ENCODE measurements around the gene ALDH16A1.

ALDH16A1 gene

DNA sequence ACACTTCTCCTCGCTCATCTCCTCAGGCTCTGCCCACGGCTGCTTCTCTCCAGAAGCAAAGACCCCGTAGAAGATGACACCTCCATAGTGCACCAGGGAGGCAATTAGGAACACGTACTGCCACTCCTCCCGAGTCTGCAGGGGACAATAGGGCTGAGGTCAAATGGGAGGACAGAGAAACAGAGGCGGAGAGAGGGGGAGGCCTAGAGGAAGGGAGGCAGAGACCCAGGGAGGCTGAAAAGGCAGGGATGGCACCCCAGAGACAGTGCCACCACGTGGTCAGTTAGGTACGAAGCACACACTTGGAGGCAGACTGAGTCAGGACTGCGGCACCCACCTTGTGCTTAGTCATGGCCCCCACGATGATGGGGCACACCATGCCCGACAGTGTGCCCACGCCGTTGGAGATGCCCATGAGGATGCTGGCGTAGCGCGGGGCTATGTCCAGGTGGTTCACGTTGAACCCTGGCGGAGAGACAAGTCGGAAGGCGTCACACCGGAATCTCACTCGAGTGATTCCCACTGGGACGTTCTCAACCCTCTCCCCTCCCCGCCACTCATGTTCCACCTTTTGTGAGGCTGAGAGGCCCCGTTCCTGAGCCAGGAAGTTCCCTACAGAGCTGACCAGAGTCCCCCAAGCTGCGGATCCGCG lies 22.2 kb upstream of the ALDH16A1 start:
- H3K4me3 ChIP-seq (ENCODE audit: low read depth in 1 of 5, low read length in 5 of 5): no peak overlapping the region
- no peak overlapping the region for H3K27ac ChIP-seq (ENCODE audit: low read depth, low read length)
- peaks cover 0 to 4% (median 0%) of the 10 kb centered on the region in 5 donors for H3K36me3 ChIP-seq (ENCODE audit: control insufficient read depth in 5 of 5, insufficient read depth in 5 of 5, low read length in 5 of 5)
- peaks cover 0 to 13% (median 8%) of the 10 kb centered on the region in 5 donors for H3K4me1 ChIP-seq (ENCODE audit: control insufficient read depth in 5 of 5, insufficient read depth in 5 of 5, low read length in 5 of 5)
- no peaks in the 10 kb centered on the region for H3K9me3 ChIP-seq (ENCODE audit: control insufficient read depth in 5 of 5, low read length in 5 of 5)
- H3K27me3 ChIP-seq (ENCODE audit: control insufficient read depth in 5 of 5, insufficient read depth in 4 of 5, low read length in 5 of 5): peaks cover 37 to 81% (median 75%) of the 10 kb centered on the region in 5 donors
- H3K9ac ChIP-seq (ENCODE audit: low read length in 5 of 5): no peak overlapping the region

DNA sequence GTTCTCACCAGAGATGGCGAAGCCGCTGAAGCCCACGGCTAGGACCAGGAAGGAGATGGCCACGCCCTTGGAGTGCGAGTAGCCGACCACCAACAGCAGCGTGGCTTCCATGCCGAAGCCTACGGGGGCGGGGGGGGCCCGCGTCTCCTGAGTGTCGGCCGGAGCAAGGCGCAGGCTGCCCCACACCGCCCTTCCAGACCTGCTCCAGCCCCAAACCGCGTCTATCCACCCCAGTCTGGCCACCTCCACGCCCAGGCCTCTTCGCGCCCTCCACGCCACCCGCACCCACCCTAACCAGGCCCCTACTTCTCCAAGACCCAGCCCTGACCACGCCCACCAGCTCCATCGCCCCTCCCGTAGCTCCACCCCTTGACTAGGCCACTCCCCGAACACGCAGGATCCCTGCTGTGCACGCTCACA lies 21.7 kb upstream of the ALDH16A1 start:
- Histone ChIP-seq H3K27ac (ENCODE audit: low read depth, low read length) (no peak overlapping the region), H3K27me3 (ENCODE audit: control insufficient read depth in 5 of 5, insufficient read depth in 4 of 5, low read length in 5 of 5) (peaks cover 32 to 80% (median 75%) of the 10 kb centered on the region in 5 donors)

DNA sequence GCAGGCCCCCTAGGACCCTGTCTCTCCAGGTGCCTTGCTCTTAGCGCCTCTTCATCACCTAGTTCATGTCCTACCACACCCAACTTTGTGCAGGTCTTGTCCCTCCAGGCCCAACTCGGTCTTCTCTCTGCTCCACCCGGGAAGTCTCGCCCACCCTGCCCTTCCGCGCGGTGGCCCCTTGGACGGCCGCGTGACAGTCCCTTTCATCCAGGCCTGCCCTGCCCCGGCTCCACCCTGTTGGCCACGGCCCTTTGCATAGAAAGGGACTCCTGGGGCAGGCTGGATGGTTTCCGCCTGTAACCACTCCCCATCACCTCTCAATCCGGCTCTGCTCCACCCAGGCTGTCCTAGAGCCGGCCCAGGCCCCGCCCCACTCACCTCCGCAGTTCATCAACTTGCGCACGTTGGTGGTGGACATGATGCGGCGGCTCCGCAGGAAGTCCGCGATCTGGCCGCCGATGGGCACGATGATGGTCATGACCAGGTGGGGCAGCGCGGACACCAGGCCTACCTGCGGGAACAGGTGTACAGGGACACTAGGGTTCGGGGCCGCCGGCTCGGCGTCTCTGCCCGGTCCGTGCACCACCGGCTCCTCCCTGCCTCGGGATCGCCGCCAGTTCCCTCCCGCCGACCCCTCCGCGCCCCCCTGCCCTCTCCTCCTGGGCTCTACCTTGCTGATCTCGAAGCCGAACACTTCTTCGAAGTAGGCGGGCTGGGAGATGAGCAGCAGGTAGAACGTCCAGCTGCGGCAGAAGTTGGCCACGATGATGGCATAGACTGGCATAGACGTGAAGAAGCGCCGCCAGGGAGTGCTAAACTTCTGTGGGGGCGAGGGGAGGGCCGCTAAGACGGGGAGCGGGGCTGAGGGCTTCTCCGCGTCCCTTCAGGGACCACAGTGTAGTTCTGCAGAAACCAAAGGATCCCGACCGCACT lies 20.6 kb upstream of the ALDH16A1 start:
- H3K27me3 ChIP-seq (ENCODE audit: control insufficient read depth in 5 of 5, insufficient read depth in 4 of 5, low read length in 5 of 5): peaks cover 24 to 79% (median 71%) of the 10 kb centered on the region in 5 donors
- peaks cover 0 to 14% (median 8%) of the 10 kb centered on the region in 5 donors for H3K4me1 ChIP-seq (ENCODE audit: control insufficient read depth in 5 of 5, insufficient read depth in 5 of 5, low read length in 5 of 5)
- H3K4me3 ChIP-seq (ENCODE audit: low read depth in 1 of 5, low read length in 5 of 5): no peak overlapping the region
- H3K9me3 ChIP-seq (ENCODE audit: control insufficient read depth in 5 of 5, low read length in 5 of 5): no peaks in the 10 kb centered on the region
- H3K36me3 ChIP-seq (ENCODE audit: control insufficient read depth in 5 of 5, insufficient read depth in 5 of 5, low read length in 5 of 5): peaks cover 0 to 4% (median 0%) of the 10 kb centered on the region in 5 donors
- H3K9ac ChIP-seq (ENCODE audit: low read length in 5 of 5): no peak overlapping the region
- H3K27ac ChIP-seq (ENCODE audit: low read depth, low read length): no peak overlapping the region

More for the DNA sequence above, 21.7 kb upstream of the ALDH16A1 start:
- Histone ChIP-seq H3K4me1 (ENCODE audit: control insufficient read depth in 5 of 5, insufficient read depth in 5 of 5, low read length in 5 of 5) (peaks cover 0 to 10% (median 8%) of the 10 kb centered on the region in 5 donors), H3K9me3 (ENCODE audit: control insufficient read depth in 5 of 5, low read length in 5 of 5) (no peaks in the 10 kb centered on the region), H3K9ac (ENCODE audit: low read length in 5 of 5) (no peak overlapping the region), H3K4me3 (ENCODE audit: low read depth in 1 of 5, low read length in 5 of 5) (no peak overlapping the region), H3K36me3 (ENCODE audit: control insufficient read depth in 5 of 5, insufficient read depth in 5 of 5, low read length in 5 of 5) (peaks cover 0 to 4% (median 0%) of the 10 kb centered on the region in 5 donors)

DNA sequence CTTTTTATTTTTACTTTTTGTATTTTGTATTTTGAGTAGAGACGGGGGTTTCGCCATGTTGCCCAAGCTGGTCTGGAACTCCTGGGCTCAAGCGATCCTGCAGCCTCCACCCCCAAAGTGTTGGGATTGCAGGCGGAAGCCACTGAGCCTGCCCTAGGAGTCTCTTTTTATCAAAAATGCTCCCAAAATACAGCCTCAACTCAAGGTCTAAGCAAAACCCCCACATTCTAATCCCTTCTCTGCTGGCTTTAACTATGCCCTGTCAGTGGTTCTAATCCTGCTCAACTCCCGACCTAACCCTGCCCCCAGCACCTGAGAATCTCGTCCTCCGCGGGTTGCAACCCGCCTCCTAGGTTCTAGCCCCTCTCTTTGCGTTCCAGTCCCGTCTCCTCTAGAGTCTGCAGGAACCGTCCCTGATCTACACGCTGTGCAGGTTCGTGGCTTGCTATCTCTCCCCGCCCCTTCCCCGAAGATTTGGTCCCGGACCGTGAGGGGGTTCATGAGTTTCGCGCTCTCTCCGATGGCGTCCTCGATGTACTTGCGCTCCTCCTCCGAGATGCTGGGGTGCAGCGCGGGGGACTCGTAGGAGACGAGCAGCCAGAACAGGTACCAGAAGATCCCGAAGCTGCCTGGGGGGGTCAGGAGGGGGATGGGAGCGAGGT lies 19.7 kb upstream of the ALDH16A1 start:
- peaks cover 0 to 7% (median 2%) of the 10 kb centered on the region in 5 donors for H3K4me1 ChIP-seq (ENCODE audit: control insufficient read depth in 5 of 5, insufficient read depth in 5 of 5, low read length in 5 of 5)
- peaks cover 21 to 80% (median 69%) of the 10 kb centered on the region in 5 donors for H3K27me3 ChIP-seq (ENCODE audit: control insufficient read depth in 5 of 5, insufficient read depth in 4 of 5, low read length in 5 of 5)
- H3K9me3 ChIP-seq (ENCODE audit: control insufficient read depth in 5 of 5, low read length in 5 of 5): no peaks in the 10 kb centered on the region
- no peak overlapping the region for H3K9ac ChIP-seq (ENCODE audit: low read length in 5 of 5)
- peaks cover 0 to 4% (median 0%) of the 10 kb centered on the region in 5 donors for H3K36me3 ChIP-seq (ENCODE audit: control insufficient read depth in 5 of 5, insufficient read depth in 5 of 5, low read length in 5 of 5)
- H3K4me3 ChIP-seq (ENCODE audit: low read depth in 1 of 5, low read length in 5 of 5): no peak overlapping the region
- no peak overlapping the region for H3K27ac ChIP-seq (ENCODE audit: low read depth, low read length)

DNA sequence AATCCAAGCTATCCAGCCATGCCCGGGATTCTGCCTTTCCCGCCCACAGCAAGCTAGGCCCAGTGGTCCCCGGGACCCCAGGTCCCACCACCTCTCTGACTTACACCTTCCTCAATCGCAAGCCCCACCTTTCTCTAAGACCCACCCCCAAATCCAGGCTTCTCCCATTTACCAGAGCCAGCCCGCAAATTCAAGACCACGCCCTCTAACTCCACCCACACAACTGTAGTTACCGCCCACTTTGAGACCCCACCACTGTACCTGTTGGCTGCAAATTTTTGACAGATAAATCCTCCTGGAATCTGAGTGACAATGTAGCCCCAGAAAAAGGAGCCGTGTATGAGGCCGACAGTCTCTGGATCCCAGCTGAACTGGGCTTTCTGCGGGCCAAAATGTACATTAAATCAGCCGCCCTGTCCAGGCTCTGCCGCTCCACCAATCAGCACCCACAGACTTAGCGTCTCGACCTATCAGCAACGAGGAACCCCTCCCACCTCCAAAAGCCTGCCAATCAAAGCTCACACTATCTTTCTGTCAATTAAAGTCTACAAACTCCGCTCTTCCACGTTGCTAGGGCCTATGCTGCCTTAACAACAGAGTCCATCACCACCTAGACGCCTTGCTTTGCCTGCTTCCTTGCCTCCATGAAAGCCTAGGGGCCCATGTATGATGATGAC lies 18.0 kb upstream of the ALDH16A1 start:
- H3K4me1 ChIP-seq (ENCODE audit: control insufficient read depth in 5 of 5, insufficient read depth in 5 of 5, low read length in 5 of 5): peaks cover 0 to 6% (median 0%) of the 10 kb centered on the region in 5 donors

DNA sequence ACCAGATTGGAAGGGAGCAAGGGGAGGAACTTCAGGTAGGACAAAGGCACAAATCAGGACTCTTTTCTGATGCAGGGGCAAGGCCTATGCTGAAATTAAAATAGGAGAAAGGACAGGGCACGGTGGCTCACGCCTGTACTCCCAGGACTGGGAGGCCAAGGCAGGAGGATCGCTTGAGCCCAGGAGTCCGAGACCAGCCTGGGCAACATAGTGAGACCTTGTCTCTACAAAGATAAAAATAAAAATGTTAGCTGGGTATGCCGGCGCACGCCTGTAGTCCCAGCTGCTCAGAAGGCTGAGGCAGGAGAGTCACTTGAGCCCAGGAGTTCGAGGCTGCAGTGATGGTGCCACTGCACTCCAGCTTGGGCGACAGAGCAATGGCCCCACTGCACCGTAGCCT lies 17.4 kb upstream of the ALDH16A1 start:
- H3K27ac ChIP-seq (ENCODE audit: low read depth, low read length): no peak overlapping the region
- H3K9ac ChIP-seq (ENCODE audit: low read length in 5 of 5): no peak overlapping the region
- peaks cover 0 to 11% (median 0%) of the 10 kb centered on the region in 5 donors for H3K4me1 ChIP-seq (ENCODE audit: control insufficient read depth in 5 of 5, insufficient read depth in 5 of 5, low read length in 5 of 5)
- H3K4me3 ChIP-seq (ENCODE audit: low read depth in 1 of 5, low read length in 5 of 5): no peak overlapping the region
- H3K36me3 ChIP-seq (ENCODE audit: control insufficient read depth in 5 of 5, insufficient read depth in 5 of 5, low read length in 5 of 5): peaks cover 0 to 3% (median 0%) of the 10 kb centered on the region in 5 donors
- H3K9me3 ChIP-seq (ENCODE audit: control insufficient read depth in 5 of 5, low read length in 5 of 5): no peaks in the 10 kb centered on the region
- H3K27me3 ChIP-seq (ENCODE audit: control insufficient read depth in 5 of 5, insufficient read depth in 4 of 5, low read length in 5 of 5): peaks cover 30 to 87% (median 70%) of the 10 kb centered on the region in 5 donors

More for the DNA sequence above, 18.0 kb upstream of the ALDH16A1 start:
- Histone ChIP-seq H3K4me3 (ENCODE audit: low read depth in 1 of 5, low read length in 5 of 5) (no peak overlapping the region), H3K36me3 (ENCODE audit: control insufficient read depth in 5 of 5, insufficient read depth in 5 of 5, low read length in 5 of 5) (peaks cover 0 to 4% (median 0%) of the 10 kb centered on the region in 5 donors), H3K9ac (ENCODE audit: low read length in 5 of 5) (no peak overlapping the region), H3K27me3 (ENCODE audit: control insufficient read depth in 5 of 5, insufficient read depth in 4 of 5, low read length in 5 of 5) (peaks cover 24 to 82% (median 68%) of the 10 kb centered on the region in 5 donors), H3K27ac (ENCODE audit: low read depth, low read length) (no peak overlapping the region), H3K9me3 (ENCODE audit: control insufficient read depth in 5 of 5, low read length in 5 of 5) (no peaks in the 10 kb centered on the region)

DNA sequence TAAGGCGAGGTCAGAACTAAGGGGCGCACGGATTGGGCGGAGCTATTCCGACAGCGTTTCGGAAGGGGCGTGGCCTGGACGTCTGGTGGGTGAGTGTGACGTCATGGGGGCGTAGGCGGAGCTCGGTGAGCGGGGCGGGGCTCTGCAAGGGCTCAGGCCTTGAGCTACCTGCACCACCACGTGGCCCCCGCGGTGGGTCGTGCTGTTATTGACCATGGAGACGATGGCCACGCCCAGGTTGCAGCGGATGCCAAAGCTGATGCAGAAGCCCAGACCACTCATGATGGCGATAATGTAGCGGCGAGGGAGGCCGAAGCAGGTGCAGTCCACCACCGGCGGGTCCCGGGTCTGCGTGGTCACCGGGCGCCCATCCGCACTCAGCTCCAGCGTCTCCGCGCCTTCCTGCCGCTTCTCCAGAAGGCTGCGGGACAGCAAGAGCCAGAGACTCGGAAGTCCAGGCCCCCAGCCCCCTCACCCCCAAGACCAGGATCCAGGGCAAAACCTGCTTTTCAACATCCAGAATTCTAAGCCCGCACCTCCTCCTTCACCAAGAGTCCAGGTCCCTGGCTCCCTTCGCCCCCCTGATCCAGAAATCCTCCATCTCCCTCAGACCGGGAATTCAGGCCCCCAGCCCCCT lies 16.5 kb upstream of the ALDH16A1 start:
- H3K9ac ChIP-seq (ENCODE audit: low read length in 5 of 5): no peak overlapping the region
- no peaks in the 10 kb centered on the region for H3K36me3 ChIP-seq (ENCODE audit: control insufficient read depth in 5 of 5, insufficient read depth in 5 of 5, low read length in 5 of 5)
- peaks cover 0 to 11% (median 4%) of the 10 kb centered on the region in 5 donors for H3K4me1 ChIP-seq (ENCODE audit: control insufficient read depth in 5 of 5, insufficient read depth in 5 of 5, low read length in 5 of 5)
- no peaks in the 10 kb centered on the region for H3K9me3 ChIP-seq (ENCODE audit: control insufficient read depth in 5 of 5, low read length in 5 of 5)
- peaks cover 32 to 87% (median 63%) of the 10 kb centered on the region in 5 donors for H3K27me3 ChIP-seq (ENCODE audit: control insufficient read depth in 5 of 5, insufficient read depth in 4 of 5, low read length in 5 of 5)
- H3K27ac ChIP-seq (ENCODE audit: low read depth, low read length): no peak overlapping the region
- H3K4me3 ChIP-seq (ENCODE audit: low read depth in 1 of 5, low read length in 5 of 5): no peak overlapping the region

DNA sequence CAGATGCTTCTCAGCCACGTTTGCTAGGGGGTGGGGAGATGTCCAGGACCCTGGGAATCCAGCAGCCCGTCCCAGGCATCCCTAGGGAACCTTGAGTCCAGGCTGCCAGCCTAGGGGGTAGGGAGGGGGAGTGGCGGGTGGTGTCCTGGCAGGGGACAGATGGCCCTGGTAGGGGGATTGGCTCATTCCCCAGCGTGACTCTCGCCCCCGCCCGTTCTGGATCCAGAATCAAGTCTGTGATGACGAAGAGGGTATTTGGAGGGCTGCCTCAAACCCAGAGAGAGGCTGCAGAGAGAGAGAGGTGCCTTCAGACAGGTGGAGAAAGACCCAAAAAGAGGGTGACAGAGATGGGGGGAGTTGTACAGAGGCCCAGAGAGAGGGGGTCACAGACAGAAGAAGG lies 15.8 kb upstream of the ALDH16A1 start:
- H3K4me3 ChIP-seq (ENCODE audit: low read depth in 1 of 5, low read length in 5 of 5): no peak overlapping the region
- H3K27me3 ChIP-seq (ENCODE audit: control insufficient read depth in 5 of 5, insufficient read depth in 4 of 5, low read length in 5 of 5): peaks cover 37 to 87% (median 60%) of the 10 kb centered on the region in 5 donors
- no peaks in the 10 kb centered on the region for H3K9me3 ChIP-seq (ENCODE audit: control insufficient read depth in 5 of 5, low read length in 5 of 5)
- H3K27ac ChIP-seq (ENCODE audit: low read depth, low read length): no peak overlapping the region
- H3K36me3 ChIP-seq (ENCODE audit: control insufficient read depth in 5 of 5, insufficient read depth in 5 of 5, low read length in 5 of 5): no peaks in the 10 kb centered on the region
- H3K9ac ChIP-seq (ENCODE audit: low read length in 5 of 5): no peak overlapping the region
- peaks cover 0 to 19% (median 9%) of the 10 kb centered on the region in 5 donors for H3K4me1 ChIP-seq (ENCODE audit: control insufficient read depth in 5 of 5, insufficient read depth in 5 of 5, low read length in 5 of 5)

DNA sequence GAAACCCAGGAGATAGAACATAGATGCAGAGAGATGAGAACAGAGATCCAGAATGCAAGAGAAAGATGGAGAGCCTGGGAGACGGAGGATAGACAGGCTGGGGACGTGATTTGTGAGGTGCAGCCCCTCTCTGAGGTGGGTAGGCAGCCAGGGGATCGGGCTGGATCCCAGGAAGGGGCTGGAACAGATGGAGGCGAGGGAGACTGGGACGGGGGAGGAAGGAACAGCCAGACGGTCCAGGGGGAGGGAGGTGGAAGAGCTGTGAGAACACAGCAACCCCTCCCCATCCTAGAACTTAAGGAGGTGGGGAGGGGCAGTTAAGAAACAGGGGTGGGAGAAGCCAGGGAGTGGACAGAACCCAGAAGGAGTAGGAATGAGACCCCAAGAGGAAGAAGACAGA lies 14.8 kb upstream of the ALDH16A1 start:
- Histone ChIP-seq H3K9ac (ENCODE audit: low read length in 5 of 5) (no peak overlapping the region), H3K27me3 (ENCODE audit: control insufficient read depth in 5 of 5, insufficient read depth in 4 of 5, low read length in 5 of 5) (peaks cover 35 to 77% (median 53%) of the 10 kb centered on the region in 5 donors), H3K4me1 (ENCODE audit: control insufficient read depth in 5 of 5, insufficient read depth in 5 of 5, low read length in 5 of 5) (peaks cover 0 to 26% (median 13%) of the 10 kb centered on the region in 5 donors), H3K4me3 (ENCODE audit: low read depth in 1 of 5, low read length in 5 of 5) (no peak overlapping the region), H3K27ac (ENCODE audit: low read depth, low read length) (no peak overlapping the region), H3K36me3 (ENCODE audit: control insufficient read depth in 5 of 5, insufficient read depth in 5 of 5, low read length in 5 of 5) (no peaks in the 10 kb centered on the region), H3K9me3 (ENCODE audit: control insufficient read depth in 5 of 5, low read length in 5 of 5) (no peaks in the 10 kb centered on the region)

All from subcutaneous abdominal adipose tissue (tissue), 5 donors.